Muscle of leg (tissue), 11 donors: ENCODE measurements around the gene L3MBTL4. TPM values are rescaled to one million over a fixed set of nuclear protein-coding genes. Genes with fewer than 3 reads are reported as not detected.

Experiments
- DNase-seq: peaks from one replicate; pipeline ENCODE4 v3.0.0; 2013
- H3K27ac ChIP-seq: one replicate; pipeline ENCODE4 v1.5.1; 2013; ENCODE audit warnings: mild to moderate bottlenecking, low read length, control low read depth
- H3K27me3 ChIP-seq: one replicate; pipeline ENCODE4 v1.6.1; 2013; ENCODE audit warnings: low read length; ENCODE audit not compliant: control insufficient read depth, insufficient read depth
- H3K36me3 ChIP-seq: one replicate; pipeline ENCODE4 v1.6.1; 2013; ENCODE audit warnings: low read length; ENCODE audit not compliant: control insufficient read depth, insufficient read depth
- H3K4me1 ChIP-seq: one replicate; pipeline ENCODE4 v1.6.1; 2013; ENCODE audit warnings: low read length; ENCODE audit not compliant: control insufficient read depth, insufficient read depth
- H3K4me3 ChIP-seq: one replicate; pipeline ENCODE4 v1.5.1; 2013; ENCODE audit warnings: low read length, control low read depth
- H3K9me3 ChIP-seq: replicated peaks from 2 replicates; pipeline ENCODE4 v1.6.1; 2013; ENCODE audit warnings: low read depth, low read length; ENCODE audit not compliant: control insufficient read depth
- WGBS: methylation state at CpG from one replicate; pipeline ENCODE4 v1.1.5; 2013; ENCODE audit warnings: missing lambda C conversion rate; ENCODE audit not compliant: insufficient coverage; 5-methylcytosine and 5-hydroxymethylcytosine counted together
- polyA plus RNA-seq, 8 donors: library from polyadenylated mRNA; unstranded; fragments of 120-200 nt; gene quantifications; one replicate each; pipeline versions ENCODE4 v1.2.1 to v1.2.3, GENCODE V29; 2013; ENCODE audit warnings: inconsistent platforms in 1 of 8, low replicate concordance in 1 of 8; ENCODE audit not compliant: insufficient read length in 8 of 8, insufficient read depth in 1 of 8
- total RNA-seq: library from RNA; stranded (reverse); fragments of 120-200 nt; gene quantifications from one replicate; pipeline ENCODE4 v1.2.4, GENCODE V29; 2013

The L3MBTL4 gene
- total and polyA plus RNA-seq, 9 donors = 0.78 to 4.2 (median 1.4) TPM

DNA sequence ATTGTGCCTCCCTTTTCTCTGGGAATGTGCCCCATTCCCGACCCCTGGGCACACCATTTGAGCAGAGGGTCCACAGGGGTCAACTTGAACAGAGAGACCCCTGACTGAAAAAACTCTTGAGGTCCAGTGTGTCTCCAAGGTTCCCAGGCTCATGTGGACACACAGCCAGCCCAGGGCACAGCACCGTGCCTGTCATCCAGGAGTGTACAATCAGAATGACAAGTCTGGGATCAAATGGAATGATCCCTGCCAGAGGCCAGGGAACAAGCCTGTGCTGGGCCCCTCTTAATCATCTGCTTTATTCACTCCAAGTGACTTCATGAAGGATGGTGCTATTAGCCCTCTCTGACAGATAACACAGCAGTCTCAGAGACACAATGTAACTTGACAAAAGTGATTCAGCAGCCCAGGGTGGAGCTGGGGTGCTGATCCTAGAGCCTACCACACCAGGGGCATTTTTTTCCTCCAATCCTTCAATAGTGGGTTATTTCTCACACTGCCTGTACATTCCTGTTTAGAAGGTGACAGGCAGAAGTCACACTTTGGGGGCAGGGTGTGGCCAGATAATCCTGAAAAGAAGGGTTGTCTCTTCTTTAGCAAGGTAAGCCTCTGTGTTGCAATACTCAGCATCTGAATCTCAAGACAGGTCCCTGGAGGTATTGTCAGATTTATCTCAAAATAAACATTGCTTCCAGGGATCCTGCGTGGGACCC, 435.4 kb downstream of the L3MBTL4 start:
- 93% methylated on average over 3 of the region's 3 CpGs for WGBS
- Histone ChIP-seq H3K27me3 (no peaks in the 10 kb centered on the region), H3K4me3 (no peak overlapping the region), H3K36me3 (no peaks in the 10 kb centered on the region), H3K4me1 (no peaks in the 10 kb centered on the region), H3K27ac (no peak overlapping the region), H3K9me3 (no peaks in the 10 kb centered on the region)
- no peak for DNase-seq

- Histone ChIP-seq H3K9me3 (no peaks in the 10 kb centered on the region), H3K4me1 (no peaks in the 10 kb centered on the region), H3K36me3 (no peaks in the 10 kb centered on the region), H3K4me3 (no peak overlapping the region), H3K27me3 (no peaks in the 10 kb centered on the region), H3K27ac (no peak overlapping the region)
- DNase-seq = no peak
- 84% methylated on average over 4 of the region's 4 CpGs for WGBS
These were observed 437.7 kb downstream of the L3MBTL4 start for GRCh38 chr18:5977022-5977421.

DNA sequence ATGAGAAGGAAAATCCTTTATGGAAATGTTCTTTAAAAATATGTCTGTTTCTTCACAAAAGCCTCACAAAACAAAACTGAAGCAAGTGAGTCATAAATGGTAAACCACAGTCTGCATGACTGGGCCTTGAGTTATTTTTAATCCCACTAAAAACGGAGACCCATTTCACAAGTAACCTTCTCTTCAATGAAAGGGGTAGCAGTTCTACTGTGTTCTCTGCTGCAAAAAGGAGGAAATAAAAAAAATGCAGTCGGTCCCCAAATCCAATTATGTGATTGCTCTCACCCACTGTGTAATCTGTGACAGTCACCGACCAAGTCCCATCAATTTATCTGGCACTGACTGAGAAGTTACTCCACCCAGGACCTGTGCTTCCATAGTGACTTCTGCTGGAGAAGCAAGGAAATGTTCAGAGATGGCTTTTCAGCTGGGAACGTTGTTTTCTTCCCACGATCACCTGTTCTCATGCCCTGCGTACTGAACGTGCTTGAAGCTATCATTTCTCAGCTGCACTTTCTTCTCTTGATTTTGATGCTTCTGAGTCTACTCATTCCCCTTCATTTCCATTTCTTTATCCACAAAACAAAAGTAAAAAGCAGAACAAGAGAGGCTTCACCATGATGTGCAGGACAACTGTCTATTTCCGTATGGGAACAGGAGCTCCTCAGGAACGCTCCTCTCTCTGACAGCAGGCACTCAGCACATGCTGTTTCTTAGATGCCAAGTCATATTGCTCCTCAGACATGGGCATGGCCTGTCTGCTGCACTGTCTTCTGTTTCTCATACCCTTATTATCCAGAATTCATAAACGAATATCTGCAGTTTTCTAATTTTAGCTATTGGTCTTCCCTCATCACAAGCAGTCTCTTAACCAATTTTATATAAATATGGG, 439.4 kb downstream of the L3MBTL4 start:
- WGBS = 75% methylated on average over 7 of the region's 10 CpGs
- H3K4me3 ChIP-seq = no peak overlapping the region
- H3K36me3 ChIP-seq = no peaks in the 10 kb centered on the region
- no peaks in the 10 kb centered on the region for H3K9me3 ChIP-seq
- no peak for DNase-seq
- no peaks in the 10 kb centered on the region for H3K4me1 ChIP-seq
- no peaks in the 10 kb centered on the region for H3K27me3 ChIP-seq
- H3K27ac ChIP-seq = no peak overlapping the region

DNA sequence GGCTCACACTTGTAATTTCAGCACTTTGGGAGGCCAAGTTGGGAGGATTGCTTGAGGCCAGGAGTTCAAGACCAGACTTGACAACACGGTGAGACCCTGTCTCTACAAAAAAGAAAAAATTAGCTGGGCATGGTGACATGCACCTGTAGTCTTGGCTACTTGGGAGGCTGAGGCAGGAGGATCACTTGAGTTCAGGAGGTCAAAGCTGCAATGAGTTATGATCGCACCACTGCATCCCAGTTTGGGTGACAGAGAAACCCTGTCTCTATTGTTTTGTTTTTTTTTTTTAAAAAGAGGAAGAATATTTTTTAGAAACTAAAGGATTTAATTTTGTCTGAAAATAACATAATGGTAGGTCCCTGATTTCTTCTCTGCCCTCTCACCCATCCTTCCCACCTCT, 440.0 kb downstream of the L3MBTL4 start:
- DNase-seq = no peak
- Histone ChIP-seq H3K4me1 (no peaks in the 10 kb centered on the region), H3K9me3 (no peaks in the 10 kb centered on the region), H3K27ac (no peak overlapping the region), H3K36me3 (no peaks in the 10 kb centered on the region), H3K4me3 (no peak overlapping the region), H3K27me3 (no peaks in the 10 kb centered on the region)
- 67% methylated on average over 1 of the region's 2 CpGs for WGBS

GRCh38 chr18:5973099-5973498, 441.6 kb downstream of the L3MBTL4 start:
- no peaks in the 10 kb centered on the region for H3K9me3 ChIP-seq
- H3K27ac ChIP-seq = no peak overlapping the region
- H3K4me1 ChIP-seq = no peaks in the 10 kb centered on the region
- no peak overlapping the region for H3K4me3 ChIP-seq
- no peaks in the 10 kb centered on the region for H3K36me3 ChIP-seq
- 54% methylated on average over 3 of the region's 3 CpGs for WGBS
- no peaks in the 10 kb centered on the region for H3K27me3 ChIP-seq
- DNase-seq = no peak

DNA sequence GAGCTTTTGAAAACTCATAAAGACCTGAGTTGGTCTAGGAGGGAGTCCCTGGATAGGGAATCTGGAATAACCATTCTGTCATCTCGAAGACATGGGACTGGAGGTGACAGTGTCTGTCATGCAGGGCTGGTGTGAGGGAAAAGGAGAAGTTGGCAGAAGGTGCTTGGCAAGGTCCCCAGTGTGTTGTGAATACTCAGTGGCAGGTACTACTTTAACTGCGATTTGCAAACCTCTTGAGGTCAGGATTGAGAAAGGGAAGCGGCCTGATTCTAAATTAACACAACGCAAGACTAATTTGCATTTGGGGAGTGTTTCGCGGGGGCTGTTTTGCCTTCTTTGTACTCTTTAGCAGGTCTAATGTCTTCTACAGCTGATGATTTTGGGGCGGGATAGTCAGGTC, 442.4 kb downstream of the L3MBTL4 start:
- no peaks in the 10 kb centered on the region for H3K4me1 ChIP-seq
- no peak overlapping the region for H3K4me3 ChIP-seq
- WGBS = 71% methylated on average over 6 of the region's 7 CpGs
- no peak overlapping the region for H3K27ac ChIP-seq
- DNase-seq = no peak
- H3K27me3 ChIP-seq = no peaks in the 10 kb centered on the region
- no peaks in the 10 kb centered on the region for H3K36me3 ChIP-seq
- no peaks in the 10 kb centered on the region for H3K9me3 ChIP-seq

GRCh38 chr18:5969989-5970403, 444.7 kb downstream of the L3MBTL4 start:
- no peak for DNase-seq
- no peak overlapping the region for H3K27ac ChIP-seq
- H3K4me1 ChIP-seq = no peaks in the 10 kb centered on the region
- H3K4me3 ChIP-seq = no peak overlapping the region
- no peaks in the 10 kb centered on the region for H3K36me3 ChIP-seq
- H3K9me3 ChIP-seq = no peaks in the 10 kb centered on the region
- H3K27me3 ChIP-seq = no peaks in the 10 kb centered on the region
- 75% methylated on average over 1 of the region's 3 CpGs for WGBS

DNA sequence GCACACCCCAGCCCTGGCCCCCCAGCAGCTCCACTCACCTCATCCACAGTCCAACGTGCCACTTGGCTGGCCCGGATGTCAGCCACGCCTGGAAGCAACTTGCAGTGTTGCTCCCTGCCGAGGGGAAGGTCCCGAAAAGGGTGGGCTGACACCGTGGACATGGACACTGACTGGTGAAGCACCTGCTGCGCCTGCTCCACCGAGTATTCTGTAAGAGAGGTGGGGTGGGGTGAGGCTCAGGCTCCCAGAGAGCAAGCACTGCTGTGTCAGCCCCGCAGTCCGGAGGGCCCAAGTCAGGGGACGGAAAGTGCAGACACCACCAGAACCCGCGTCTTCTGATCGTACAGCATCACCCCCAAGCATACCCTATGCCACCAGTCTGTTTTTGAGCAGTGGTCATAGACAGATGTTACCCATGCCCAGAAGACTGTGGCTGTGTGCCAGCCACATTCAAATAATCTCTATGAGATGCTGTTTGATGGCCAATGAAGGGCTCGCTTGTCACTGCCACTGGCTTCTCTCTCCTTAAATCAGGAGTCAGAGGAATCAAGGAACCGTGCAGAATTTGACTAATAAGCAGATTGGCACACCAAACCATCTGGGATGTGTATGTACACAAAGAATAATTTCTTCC, 445.2 kb downstream of the L3MBTL4 start:
- H3K4me1 ChIP-seq = no peaks in the 10 kb centered on the region
- H3K4me3 ChIP-seq = no peak overlapping the region
- no peaks in the 10 kb centered on the region for H3K27me3 ChIP-seq
- no peaks in the 10 kb centered on the region for H3K9me3 ChIP-seq
- H3K36me3 ChIP-seq = no peaks in the 10 kb centered on the region
- 81% methylated on average over 8 of the region's 16 CpGs for WGBS
- no peak for DNase-seq
- H3K27ac ChIP-seq = no peak overlapping the region

DNA sequence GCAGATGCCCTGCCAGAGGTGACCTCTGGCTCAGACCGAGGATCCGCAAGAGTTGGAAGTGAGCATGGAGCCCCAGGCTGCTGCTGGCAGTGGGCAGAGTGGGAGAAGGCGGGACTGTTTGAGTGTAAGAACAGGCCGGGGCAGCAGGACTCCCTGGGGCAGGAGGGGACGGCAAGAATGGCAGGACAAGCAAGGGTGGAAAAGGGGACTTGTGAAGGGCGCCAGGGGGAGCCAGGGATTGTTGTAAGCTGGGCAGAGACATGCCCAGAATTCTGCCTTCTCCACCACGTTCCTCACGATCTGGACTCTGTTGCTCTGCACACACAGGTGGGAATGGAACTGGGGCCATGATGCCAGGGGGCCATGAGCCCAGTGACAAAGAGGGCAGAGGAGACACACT, 447.0 kb downstream of the L3MBTL4 start:
- 89% methylated on average over 8 of the region's 8 CpGs for WGBS
- H3K27me3 ChIP-seq = no peaks in the 10 kb centered on the region

GRCh38 chr18:5967007-5967406, 447.7 kb downstream of the L3MBTL4 start:
- H3K4me3 ChIP-seq = no peak overlapping the region
- H3K9me3 ChIP-seq = no peaks in the 10 kb centered on the region
- no peaks in the 10 kb centered on the region for H3K36me3 ChIP-seq
- no peaks in the 10 kb centered on the region for H3K27me3 ChIP-seq
- no peak for DNase-seq
- H3K27ac ChIP-seq = no peak overlapping the region
- peaks cover 9% of the 10 kb centered on the region for H3K4me1 ChIP-seq
- 82% methylated on average over 6 of the region's 8 CpGs for WGBS

More for the DNA sequence above, 447.0 kb downstream of the L3MBTL4 start:
- H3K36me3 ChIP-seq = no peaks in the 10 kb centered on the region
- H3K4me3 ChIP-seq = no peak overlapping the region
- H3K4me1 ChIP-seq = peaks cover 3% of the 10 kb centered on the region
- DNase-seq = no peak
- H3K9me3 ChIP-seq = no peaks in the 10 kb centered on the region
- H3K27ac ChIP-seq = no peak overlapping the region
